Cardiac fibroblast (primary cell): ENCODE measurements around the gene ANKLE2.
A peak's percentile ranks its signal among the peaks of the same experiment; 100 is the strongest.

Source experiments
- DNase-seq, 2 donors: peaks; one replicate each; pipeline versions ENCODE4 v3.0.0 to v3.0.0-alpha.2; 2010; ENCODE audit warnings: low read depth in 2 of 2
- H3K4me3 ChIP-seq, 2 donors: replicated peaks in 1 of 2; 1 replicate in 1 of 2; 2 replicates in 1 of 2; pipeline ENCODE4 v1.5.1; 2011; ENCODE audit warnings: low read depth in 2 of 2, low read length in 2 of 2, mild to moderate bottlenecking in 2 of 2, moderate library complexity in 1 of 2
- TF ChIP-seq, protein P1 (sequence below): IDR thresholded peaks from one replicate; pipeline ENCODE4 v1.5.1; 2011; ENCODE audit warnings: low read depth, mild to moderate bottlenecking, low read length, inconsistent platforms

Gene ANKLE2

DNA sequence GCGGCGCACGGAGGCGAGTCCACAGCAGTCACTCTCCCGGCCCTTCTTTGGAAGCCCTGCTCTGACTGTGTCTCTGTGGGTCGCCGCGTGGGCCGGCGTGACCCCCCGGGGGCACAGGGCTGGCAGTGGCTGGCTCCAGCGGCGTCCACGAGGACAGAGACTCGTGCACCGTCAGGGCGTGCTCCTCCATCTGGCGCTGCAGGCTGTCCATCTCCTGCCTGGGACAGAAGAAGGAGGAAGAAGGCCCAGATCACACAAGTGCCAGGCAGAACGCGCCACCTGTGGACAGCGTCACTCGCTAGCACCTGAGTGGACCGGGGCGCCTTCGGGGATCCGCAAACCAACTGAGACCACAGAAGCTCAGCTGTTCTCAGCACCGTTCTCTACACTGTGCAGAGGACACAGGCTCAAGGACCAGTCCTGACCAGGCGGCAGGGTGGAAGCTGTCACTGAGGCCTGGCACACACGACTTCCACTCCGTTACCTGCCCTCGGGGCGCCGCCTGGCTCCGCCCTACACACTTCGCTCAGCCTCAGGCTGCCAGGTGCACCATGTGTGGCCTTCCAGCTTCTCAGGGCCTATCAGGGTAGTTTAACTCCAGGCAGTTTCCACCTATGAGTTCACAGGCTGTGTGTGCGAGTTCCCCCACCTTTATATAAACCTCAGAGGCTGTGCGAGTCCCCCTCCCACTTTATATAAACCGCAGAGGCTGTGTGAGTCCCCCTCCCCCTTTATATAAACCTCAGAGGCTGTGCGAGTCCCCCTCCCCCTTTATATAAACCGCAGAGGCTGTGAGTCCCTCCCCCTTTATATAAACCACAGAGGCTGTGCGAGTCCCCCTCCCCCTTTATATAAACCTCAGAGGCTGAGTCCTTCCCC is 11.7 kb upstream of the ANKLE2 start:
- TF ChIP-seq, protein P1, sequence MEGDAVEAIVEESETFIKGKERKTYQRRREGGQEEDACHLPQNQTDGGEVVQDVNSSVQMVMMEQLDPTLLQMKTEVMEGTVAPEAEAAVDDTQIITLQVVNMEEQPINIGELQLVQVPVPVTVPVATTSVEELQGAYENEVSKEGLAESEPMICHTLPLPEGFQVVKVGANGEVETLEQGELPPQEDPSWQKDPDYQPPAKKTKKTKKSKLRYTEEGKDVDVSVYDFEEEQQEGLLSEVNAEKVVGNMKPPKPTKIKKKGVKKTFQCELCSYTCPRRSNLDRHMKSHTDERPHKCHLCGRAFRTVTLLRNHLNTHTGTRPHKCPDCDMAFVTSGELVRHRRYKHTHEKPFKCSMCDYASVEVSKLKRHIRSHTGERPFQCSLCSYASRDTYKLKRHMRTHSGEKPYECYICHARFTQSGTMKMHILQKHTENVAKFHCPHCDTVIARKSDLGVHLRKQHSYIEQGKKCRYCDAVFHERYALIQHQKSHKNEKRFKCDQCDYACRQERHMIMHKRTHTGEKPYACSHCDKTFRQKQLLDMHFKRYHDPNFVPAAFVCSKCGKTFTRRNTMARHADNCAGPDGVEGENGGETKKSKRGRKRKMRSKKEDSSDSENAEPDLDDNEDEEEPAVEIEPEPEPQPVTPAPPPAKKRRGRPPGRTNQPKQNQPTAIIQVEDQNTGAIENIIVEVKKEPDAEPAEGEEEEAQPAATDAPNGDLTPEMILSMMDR: no peak
- DNase-seq: no peak
- H3K4me3 ChIP-seq: no peak overlapping the region

DNA sequence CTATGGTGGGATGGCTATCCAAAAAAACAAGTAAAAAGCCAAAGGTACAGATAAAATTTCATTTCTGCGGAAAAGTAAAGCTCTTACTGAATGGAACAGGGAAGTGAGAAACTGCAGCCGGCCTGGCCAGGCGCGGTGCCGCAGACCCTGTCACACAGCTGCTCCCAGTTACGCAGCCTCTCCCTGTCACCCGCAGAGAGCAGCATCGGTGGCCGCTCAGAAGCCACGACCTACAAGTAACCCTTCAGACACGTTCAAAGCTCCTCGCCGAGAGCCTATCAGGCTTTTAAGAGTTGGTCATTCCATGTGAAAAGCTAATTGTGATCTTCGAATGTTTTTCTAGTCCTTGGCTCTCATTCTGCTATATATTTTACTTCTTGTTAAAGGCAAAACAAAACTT is 11.0 kb upstream of the ANKLE2 start:
- no peak overlapping the region for H3K4me3 ChIP-seq
- DNase-seq: no peak
- TF ChIP-seq, protein P1: no peak

DNA sequence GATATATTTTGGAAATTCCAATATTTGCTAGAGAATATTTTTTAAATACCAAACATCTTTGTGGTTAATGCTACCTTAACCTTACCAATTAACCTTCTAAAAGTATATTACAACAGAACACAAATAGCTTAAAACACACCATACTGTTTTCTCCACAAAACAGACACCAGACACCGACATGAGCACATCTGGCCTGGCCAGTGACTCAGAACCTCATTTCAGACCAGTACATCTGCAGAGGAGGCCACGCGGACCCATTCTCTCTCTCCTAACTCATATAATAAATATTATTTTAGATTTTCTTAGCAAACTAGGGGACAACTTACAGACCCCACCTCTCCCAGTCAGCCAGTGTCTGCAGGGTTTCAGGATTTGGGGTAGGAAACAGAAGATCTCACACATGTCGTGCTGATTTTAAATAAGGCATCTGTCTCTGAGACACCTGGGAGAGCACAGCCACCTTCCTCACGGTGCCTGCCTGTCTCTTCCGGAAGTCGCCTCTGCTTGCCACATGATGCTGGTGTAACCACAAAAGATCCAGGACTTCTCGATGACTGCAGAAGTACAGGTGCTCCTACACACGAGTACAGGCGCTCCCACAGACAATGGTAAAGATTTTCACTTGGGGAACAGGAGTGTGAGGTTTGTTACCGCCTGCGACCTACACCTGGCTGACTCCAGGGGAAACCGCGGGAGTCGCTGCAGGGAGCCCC is 9.7 kb upstream of the ANKLE2 start:
- H3K4me3 ChIP-seq: no peak overlapping the region
- TF ChIP-seq, protein P1: no peak
- peak in 1 of 2 donors; percentile 24 for DNase-seq

DNA sequence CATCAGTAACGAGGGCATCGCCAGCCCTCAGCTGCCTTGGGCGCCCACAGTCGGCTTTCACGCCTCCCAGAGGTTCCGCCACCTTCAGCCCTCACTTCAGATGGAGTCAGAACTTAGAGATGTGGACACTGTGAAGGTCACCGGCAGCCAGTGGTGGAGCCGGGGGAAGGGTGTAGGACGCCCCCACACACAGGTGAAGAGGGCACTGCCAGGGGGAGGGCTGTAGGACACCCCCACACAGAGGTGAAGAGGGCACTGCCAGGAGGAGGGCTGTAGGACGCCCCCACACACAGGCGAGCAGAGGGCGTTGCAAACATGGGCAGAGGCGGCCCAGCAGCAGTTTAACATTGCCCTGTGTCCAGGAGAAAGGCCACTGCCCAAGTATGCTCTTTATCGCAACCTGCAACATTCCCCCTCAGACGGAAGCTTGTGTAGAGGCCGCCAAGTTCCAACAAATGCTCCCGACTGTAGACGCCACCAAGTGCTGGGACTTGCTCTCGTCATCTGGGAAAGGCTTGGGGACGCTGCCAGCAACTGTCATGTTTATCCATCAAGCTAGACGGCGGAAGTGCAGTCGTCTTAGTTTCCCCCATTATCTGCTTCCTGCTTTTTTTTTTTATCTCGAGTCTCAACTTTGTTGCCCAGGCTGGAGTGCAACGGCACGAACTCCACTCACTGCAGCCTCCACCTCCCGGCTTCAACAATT is 4.9 kb upstream of the ANKLE2 start:
- TF ChIP-seq, protein P1: no peak
- peak; percentile 66 for DNase-seq
- peak overlapping the region in 1 of 2 donors; percentile 24 for H3K4me3 ChIP-seq

DNA sequence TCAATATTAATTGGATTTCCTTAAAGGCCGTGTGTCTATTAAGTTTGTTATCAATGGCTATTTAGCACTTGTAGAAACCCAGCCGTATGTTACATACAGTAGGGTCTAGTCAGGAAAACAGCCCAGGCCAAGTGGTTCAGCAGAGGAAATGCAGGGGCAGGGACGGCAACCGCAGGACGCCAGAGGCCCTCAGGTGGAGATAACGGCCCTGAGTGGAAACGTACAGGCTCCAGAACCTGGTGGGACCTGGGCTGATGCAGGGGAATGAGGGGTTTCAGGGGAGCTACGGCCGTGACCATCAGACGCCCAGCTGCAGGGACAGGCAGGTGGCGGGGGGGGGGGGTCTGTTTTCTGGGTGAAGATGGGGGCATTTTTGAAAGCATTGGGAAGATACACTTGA is 3.7 kb upstream of the ANKLE2 start:
- H3K4me3 ChIP-seq: no peak overlapping the region
- TF ChIP-seq, protein P1: no peak
- no peak for DNase-seq

DNA sequence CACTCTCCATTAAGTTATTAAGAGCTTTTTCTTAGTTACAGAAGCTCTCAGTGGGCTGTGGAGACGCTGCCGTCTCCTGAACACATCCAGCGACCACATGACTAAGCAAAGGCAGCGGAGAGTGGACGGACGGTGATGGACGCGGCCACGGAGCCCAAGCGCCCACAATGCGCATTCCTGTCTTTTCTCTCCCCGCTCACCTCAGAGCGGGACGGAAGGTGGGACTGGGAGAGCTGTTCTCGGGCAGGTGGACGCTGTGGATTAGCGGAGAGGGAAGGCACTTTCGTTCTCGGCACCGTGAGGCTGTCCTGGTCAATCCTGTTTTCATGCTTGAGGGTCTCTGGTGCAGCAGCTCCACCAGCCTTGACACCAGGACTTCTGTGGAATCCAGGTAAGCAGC is 2.6 kb upstream of the ANKLE2 start:
- no peak for DNase-seq
- no peak overlapping the region for H3K4me3 ChIP-seq

More for the DNA sequence above, 2.6 kb upstream of the ANKLE2 start:
- TF ChIP-seq, protein P1: no peak
